ENCODE data around the gene KATNAL1.

KATNAL1 gene

DNA sequence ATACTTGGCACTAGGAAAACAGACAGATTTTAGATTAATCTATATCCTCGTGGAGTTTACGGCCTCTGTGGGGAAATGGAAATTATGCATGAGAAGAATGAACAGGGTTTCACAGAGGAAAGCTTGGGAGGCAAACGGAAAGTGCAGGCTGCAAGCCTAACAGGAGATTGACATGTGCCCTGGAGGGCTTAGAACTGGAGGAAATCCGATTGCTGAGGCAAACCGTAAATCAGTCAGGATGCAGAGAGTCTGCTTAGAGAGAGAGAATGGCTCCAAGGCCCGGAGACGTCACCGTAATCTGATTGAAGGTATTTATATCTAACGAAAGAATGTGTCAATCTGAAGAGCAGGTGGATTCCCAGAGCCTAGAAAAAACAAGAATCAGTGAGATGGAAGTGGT lies 143.2 kb downstream of the KATNAL1 start:
- DNase-seq (ENCODE audit: low read depth in 3 of 3): no peak

DNA sequence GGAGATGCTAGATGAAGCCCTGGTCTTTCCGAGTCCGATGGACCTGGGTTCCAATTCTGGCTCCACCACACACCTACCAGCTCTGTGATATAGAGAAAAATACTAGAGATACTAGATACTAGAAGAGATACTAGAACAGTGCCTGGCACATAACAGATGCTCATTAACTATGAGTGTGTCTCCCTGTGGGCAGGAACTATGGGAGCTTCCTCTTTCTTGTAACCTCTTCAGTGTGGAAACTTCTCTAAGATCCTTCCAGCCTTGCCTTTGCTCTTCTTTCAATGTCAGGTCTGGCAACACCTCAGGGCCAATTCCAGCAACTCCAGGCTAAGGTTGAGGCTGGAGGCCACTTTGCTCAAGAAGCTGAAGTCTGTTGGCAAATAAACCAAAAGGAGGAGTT lies 143.9 kb downstream of the KATNAL1 start:
- DNase-seq (ENCODE audit: low read depth in 3 of 3): no peak

DNA sequence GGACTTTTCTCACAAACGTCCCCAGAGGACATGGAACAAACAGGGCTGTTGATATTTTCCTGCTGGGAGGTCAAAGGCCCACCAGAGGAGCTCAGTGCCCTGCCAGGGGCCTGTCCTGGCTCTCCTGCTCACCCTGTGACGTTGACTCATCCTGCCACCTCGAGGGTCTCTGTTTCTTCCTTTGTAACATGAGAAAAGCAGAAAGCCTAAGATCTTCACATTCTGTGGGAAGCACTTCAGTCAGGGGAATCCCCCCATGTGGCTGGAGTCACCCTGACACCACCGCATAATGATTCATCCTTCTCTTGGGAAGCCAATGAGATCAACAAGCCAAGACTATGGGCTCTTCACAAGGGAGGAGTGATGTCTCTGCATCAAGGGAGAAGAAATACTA lies 147.9 kb downstream of the KATNAL1 start:
- no peak for DNase-seq (ENCODE audit: low read depth in 3 of 3)

DNA sequence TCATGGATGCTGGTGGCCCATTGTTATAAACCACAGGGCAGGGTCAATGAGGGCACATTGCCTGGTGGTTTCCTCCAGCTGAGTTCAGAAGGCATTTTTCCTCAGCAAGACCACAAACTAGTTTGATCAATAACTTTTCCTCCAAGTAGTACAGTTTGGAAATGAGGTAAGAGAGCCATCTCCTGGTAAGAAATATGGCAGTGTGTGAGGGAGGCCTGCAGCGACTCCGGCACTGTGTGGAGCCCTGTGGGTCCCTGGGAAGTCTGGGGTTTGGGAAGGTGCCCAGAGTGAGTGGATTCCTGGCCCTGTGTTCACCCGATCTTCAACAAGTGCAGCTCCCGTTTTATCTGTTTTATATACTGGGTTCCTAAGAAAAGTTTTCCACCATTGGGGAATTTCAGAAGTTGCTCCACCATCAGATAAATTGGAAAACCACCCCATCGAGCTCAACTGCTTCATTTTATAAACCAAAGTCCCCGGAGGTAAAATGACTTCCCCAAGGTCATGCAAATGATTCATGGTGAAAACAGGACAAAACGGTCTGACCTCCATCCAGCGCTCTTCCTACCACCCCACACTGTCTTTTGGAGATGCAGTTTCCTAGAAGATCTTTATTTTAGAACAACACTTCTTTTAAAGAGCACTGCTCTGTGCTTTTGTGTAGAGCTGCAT lies 148.4 kb downstream of the KATNAL1 start:
- DNase-seq (ENCODE audit: low read depth in 3 of 3): no peak

DNA sequence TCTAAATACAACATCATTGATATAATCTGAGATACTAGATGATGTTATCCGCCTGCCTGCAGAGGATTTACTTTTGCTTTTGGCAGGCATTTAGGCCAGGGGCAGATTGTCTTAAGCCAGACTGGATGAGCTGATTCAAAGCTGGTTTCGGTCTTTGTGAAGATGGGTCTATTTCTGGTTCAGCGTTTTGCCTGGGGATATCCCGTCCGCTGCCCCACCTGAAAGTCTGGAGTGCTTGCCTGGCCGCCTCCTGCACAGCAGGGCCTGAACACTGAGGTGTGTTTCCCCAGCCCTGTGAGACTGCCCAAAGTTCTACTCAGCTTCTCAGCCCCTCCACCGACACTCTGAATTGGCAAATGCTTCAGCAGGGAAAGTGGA lies 149.7 kb downstream of the KATNAL1 start:
- no peak for DNase-seq (ENCODE audit: low read depth in 3 of 3)

DNA sequence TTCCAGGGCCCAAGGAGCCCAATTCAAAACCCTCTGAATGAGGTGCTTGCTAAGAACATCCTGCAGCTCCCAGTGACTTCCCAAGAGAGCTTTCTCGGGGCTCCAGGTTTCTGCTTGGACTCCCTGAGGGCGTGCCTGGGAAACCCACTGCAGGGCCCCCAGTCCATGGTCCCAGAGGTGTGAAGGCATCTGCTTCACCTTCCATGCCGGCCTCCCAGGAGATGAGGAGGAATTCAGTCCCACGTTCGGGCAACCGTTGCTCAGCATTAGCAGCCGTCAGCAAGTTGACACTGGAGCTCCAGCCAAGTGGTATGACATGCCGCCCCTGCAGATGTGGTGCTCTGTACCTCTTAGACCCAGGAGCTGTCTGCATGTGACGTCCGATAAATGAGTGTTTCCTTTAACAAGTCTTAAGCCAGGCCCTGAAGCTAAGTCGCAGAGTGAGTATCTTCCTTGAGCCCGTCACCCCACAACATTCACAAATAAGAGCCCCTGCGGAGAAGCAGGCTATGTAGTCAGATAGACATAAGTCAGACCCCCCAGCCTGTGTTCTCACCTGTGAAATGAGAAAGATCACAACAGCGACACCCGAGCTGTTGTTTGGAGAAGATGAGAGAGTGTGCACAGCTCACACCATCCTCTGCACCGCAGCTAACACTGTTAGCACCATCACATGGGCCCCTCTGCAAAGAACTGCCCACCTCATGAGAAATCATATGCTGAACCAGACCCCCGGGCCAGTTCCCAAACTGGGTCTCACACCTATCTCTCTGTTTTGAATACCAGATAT lies 150.3 kb downstream of the KATNAL1 start:
- no peak for DNase-seq (ENCODE audit: low read depth in 3 of 3)

DNA sequence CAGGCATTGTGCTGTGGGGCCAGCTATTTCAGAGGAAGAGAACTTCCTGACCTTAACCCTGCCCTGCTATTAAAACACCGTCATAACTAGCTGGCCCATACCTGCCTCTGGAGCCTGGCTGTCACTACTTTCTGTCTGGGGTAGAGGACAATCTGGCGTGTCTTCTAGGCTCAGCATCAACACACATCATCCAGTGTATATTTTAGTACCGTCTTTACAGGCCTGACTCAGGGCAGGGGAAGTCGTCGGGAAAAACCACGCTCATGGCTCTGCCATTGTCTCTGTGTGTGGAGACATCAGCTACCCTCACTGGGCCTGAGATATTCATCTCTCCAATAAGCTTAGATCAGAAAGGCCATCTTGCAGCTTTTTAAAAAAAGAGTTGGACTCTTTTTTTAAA lies 151.1 kb downstream of the KATNAL1 start:
- no peak for DNase-seq (ENCODE audit: low read depth in 3 of 3)

DNA sequence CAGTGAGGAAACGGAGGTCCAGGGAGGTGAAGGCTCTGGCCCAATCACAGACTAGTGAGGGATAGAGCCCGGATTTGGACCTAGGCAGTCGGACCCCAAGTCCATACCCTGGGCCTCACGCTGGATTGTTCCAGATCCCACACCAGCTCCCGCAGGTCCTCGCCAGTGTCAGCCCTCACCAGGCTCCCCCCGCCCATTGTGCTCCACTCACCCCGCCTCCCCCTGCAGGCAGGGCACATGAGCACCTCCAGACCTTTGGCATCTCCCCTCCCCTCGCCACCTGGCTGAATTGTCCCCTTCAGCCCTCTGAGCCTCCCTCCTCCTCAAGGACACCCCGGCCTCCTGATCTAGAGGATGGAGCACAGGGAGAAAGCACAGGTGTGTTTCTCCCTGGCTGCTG lies 152.4 kb downstream of the KATNAL1 start:
- DNase-seq (ENCODE audit: low read depth in 3 of 3): no peak

DNA sequence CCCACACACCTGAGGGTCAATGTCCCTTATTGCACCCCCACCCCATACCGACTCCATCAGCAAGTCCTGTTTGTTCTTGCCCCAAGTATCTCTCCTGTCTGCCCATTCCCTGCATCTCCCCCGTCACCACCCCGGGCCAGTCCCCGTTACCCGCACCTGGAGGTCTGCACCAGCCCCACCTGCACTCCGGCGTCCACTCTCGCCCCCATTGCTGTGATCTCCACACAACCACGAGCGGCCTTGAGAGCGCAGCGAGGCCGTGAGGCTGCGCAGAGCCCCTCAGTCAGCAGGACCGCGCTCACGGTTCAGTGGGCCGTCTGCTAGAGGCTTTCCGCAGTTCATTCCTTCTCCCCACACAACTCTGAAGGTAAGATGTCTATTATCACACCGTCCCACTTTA lies 152.8 kb downstream of the KATNAL1 start:
- DNase-seq (ENCODE audit: low read depth in 3 of 3): no peak

DNA sequence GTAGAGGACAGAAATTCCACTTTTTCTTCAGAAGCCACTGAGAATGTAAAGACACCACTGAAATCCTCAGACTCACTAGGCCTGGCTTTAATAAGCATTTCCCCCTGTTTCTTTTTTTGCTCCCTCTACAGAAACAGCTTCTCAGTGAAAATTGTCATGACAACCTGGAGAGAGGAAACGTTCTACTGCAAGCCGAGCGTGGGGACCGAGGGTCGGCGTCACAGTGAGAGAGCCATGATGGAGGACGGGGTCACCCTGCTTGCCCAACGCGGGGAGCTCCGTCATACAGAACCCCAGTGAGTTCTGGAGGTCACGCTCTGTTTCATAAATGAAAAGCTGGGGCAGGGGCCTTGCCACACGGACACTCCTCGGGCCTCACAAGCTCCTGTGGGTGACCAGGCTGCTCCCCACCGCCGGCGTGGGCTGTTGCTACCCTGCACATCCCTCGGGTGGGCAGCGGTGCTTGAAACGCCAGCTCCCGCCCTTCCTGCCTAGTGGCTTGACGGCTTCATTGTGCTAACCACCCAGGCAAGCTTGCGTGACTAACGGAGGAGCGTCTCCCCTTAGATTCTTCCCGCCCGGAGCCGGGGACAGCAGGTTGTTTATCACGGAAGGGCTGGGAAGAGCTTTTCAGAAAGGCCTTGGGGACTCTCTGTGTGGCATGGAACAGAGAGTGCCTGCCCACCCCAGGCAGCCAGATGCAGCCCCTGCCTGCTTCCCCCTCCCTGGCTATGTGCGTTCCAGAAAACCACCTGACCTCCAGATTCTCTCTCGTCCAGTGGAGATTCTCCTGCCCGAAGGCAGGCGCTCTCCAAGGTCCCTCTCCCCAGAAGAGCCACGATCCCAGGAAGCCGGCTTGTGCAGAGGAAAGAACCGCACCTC lies 153.6 kb downstream of the KATNAL1 start:
- no peak for DNase-seq (ENCODE audit: low read depth in 3 of 3)

All from stimulated activated CD4-positive, alpha-beta T cell treated with anti-CD3 and anti-CD28 coated beads, TNF-alpha, amount 100 ng/mL, for 4 hours (primary cell).